Measurements from ENCODE around the gene AJAP1. TPM values are rescaled to one million over a fixed set of nuclear protein-coding genes. Genes with fewer than 3 reads are reported as not detected.
A peak's percentile ranks its signal among the peaks of the same experiment; 100 is the strongest.

AJAP1 gene
- total RNA-seq, 5 donors from 2014 or later (not counting 1 experiment from before 2014, with no cell fraction given), result 0.44 to 4.4 (median 0.61) TPM

DNA sequence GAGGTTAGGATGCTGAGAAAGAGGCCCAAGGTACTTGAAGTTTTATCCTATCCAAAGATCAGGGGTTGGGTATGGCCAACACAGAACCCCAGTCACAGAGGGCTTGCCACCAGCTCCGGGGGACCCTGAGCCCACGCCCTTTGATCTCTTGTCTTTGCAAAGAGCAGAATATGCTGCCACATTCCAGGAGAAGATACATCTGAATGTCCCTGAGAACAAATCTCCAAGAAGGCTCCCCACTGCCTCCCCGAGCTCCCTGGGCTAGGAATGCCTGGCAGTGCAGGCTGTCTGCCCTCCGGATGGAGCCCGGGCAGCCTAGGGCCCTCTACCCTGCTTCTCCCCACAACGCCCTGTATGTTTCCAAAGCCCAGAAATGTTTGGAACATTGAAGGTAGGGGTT is 49.2 kb downstream of the AJAP1 start:
- Histone ChIP-seq H3K9me3 (no peaks in the 10 kb centered on the region), H3K27ac (ENCODE audit: low read length) (no peak overlapping the region), H3K4me3 (ENCODE audit: control insufficient read depth in 1 of 2, extremely low read depth in 1 of 2, low read length in 1 of 2) (no peak overlapping the region), H3K4me1 (ENCODE audit: control insufficient read depth in 1 of 2, extremely low read depth in 1 of 2, insufficient read depth in 2 of 2, low read length in 2 of 2) (no peaks in the 10 kb centered on the region), H3K36me3 (ENCODE audit: control insufficient read depth in 2 of 2, extremely low read depth in 1 of 2, insufficient read depth in 1 of 2, low read length in 1 of 2) (no peaks in the 10 kb centered on the region), H3K27me3 (replicated peaks in 1 of 2; ENCODE audit: control insufficient read depth in 2 of 2, extremely low read depth in 1 of 2, insufficient read depth in 2 of 2, low read length in 1 of 2) (peaks cover 0 to 17% of the 10 kb centered on the region in 2 experiments)
- ChIA-PET POLR2A (no interaction called here), CTCF (no interaction called here)
- Mint-ChIP-seq H3K9me3 (no peaks in the 10 kb centered on the region), H3K27me3 (peaks cover 7 to 9% of the 10 kb centered on the region in 2 donors), H3K36me3 (no peaks in the 10 kb centered on the region), H3K27ac (no peak overlapping the region), H3K4me1 (no peaks in the 10 kb centered on the region), H3K4me3 (no peak overlapping the region)
- ATAC-seq (replicated peaks in 1 of 4) (no peak), DNase-seq (no peak)
- 44% methylated on average over 3 of the region's 6 CpGs for WGBS (ENCODE audit: insufficient coverage)

- H3K27ac Mint-ChIP-seq, result peak overlapping the region in 1 of 2 donors; percentile 70
- no peaks in the 10 kb centered on the region for H3K9me3 Mint-ChIP-seq
- ChIA-PET CTCF (no interaction called here), POLR2A (no interaction called here)
- H3K4me1 ChIP-seq (ENCODE audit: control insufficient read depth in 1 of 2, extremely low read depth in 1 of 2, insufficient read depth in 2 of 2, low read length in 2 of 2), result no peaks in the 10 kb centered on the region
- WGBS (ENCODE audit: insufficient coverage), result no CpG with 5 or more reads among the region's 5 CpGs
- peak overlapping the region in 1 of 3 donors; percentile 31 for H3K4me3 Mint-ChIP-seq
- no peaks in the 10 kb centered on the region for H3K9me3 ChIP-seq
- no peak overlapping the region for H3K27ac ChIP-seq (ENCODE audit: low read length)
- H3K36me3 ChIP-seq (ENCODE audit: control insufficient read depth in 2 of 2, extremely low read depth in 1 of 2, insufficient read depth in 1 of 2, low read length in 1 of 2), result no peaks in the 10 kb centered on the region
- DNase-seq (no peak), ATAC-seq (replicated peaks in 1 of 4) (peak in 2 of 4 experiments; percentile 38 to 79)
- H3K27me3 ChIP-seq (replicated peaks in 1 of 2; ENCODE audit: control insufficient read depth in 2 of 2, extremely low read depth in 1 of 2, insufficient read depth in 2 of 2, low read length in 1 of 2), result peaks cover 0 to 50% of the 10 kb centered on the region in 2 experiments
- peaks cover 2 to 9% (median 4%) of the 10 kb centered on the region in 3 donors for H3K4me1 Mint-ChIP-seq
- H3K36me3 Mint-ChIP-seq, result no peaks in the 10 kb centered on the region
- H3K4me3 ChIP-seq (ENCODE audit: control insufficient read depth in 1 of 2, extremely low read depth in 1 of 2, low read length in 1 of 2), result no peak overlapping the region
- peaks cover 18 to 26% of the 10 kb centered on the region in 2 donors for H3K27me3 Mint-ChIP-seq
These were observed 54.6 kb downstream of the AJAP1 start for GRCh38 chr1:4708840-4709507.

GRCh38 chr1:4709641-4710040 is 55.2 kb downstream of the AJAP1 start:
- H3K4me1 Mint-ChIP-seq, result peaks cover 2 to 9% (median 4%) of the 10 kb centered on the region in 3 donors
- no peak for DNase-seq

DNA sequence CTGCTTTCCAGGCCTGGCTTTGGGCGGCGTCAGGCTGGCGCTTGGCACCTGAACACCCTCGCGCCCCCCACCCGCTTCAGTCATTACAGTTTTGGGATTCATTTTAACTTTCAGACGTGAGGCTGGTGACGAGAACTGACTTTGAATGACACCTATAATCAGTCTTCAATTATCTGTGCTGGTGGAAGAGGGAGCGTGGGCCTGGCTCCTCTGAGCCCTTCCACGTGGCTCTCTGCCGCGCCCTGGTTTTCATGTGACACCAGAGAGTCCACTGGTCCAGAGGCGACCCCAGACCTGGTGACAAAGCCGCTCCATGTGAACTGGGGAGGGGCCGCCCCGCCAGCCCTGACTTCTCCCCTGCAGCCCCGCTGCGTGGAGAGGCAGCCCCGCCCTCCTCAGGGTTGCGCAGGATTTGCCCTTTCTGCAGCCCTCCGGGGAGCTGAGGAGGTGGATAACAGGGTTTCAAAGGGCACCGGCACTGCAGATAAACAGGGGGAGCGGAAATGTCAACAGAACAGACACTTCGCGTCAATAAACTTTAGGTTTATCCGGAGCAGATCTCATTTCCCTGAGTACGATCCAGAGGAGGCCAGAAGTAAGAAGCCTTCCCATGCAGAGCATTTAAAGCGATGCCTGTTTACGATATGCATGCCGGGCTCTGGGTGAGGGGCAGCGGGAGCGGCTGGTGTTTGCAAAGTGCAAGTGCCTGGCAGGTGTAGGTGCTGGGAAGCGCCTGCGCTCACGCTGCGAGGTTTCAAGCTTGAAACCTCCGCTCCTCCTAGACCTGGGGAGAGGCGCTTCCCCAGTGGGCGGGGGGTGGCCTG is 56.4 kb downstream of the AJAP1 start:
- peaks cover 0 to 48% of the 10 kb centered on the region in 2 experiments for H3K27me3 ChIP-seq (replicated peaks in 1 of 2; ENCODE audit: control insufficient read depth in 2 of 2, extremely low read depth in 1 of 2, insufficient read depth in 2 of 2, low read length in 1 of 2)
- peak overlapping the region; percentile 17 to 73 (median 17) for H3K4me3 Mint-ChIP-seq
- H3K27me3 Mint-ChIP-seq, result peaks cover 18 to 24% of the 10 kb centered on the region in 2 donors
- POLR2A ChIA-PET, result no interaction called here
- H3K4me1 ChIP-seq (ENCODE audit: control insufficient read depth in 1 of 2, extremely low read depth in 1 of 2, insufficient read depth in 2 of 2, low read length in 2 of 2), result no peaks in the 10 kb centered on the region
- ATAC-seq (replicated peaks in 1 of 4) (peak in 1 of 4 experiments; percentile 33), DNase-seq (peak in 1 of 35 experiments; percentile 16)
- no peak overlapping the region for H3K27ac ChIP-seq (ENCODE audit: low read length)
- H3K4me1 Mint-ChIP-seq, result peaks cover 2 to 9% (median 4%) of the 10 kb centered on the region in 3 donors
- no peak overlapping the region for H3K4me3 ChIP-seq (ENCODE audit: control insufficient read depth in 1 of 2, extremely low read depth in 1 of 2, low read length in 1 of 2)
- WGBS (ENCODE audit: insufficient coverage), result 25% methylated on average over 34 of the region's 39 CpGs
- H3K36me3 ChIP-seq (ENCODE audit: control insufficient read depth in 2 of 2, extremely low read depth in 1 of 2, insufficient read depth in 1 of 2, low read length in 1 of 2), result no peaks in the 10 kb centered on the region
- no peaks in the 10 kb centered on the region for H3K9me3 ChIP-seq
- CTCF ChIA-PET, result no interaction called here
- H3K36me3 Mint-ChIP-seq, result no peaks in the 10 kb centered on the region
- no peak overlapping the region for H3K27ac Mint-ChIP-seq
- H3K9me3 Mint-ChIP-seq, result peaks cover 0 to 3% (median 2%) of the 10 kb centered on the region in 3 donors

More at GRCh38 chr1:4709641-4710040, 55.2 kb downstream of the AJAP1 start:
- no peak overlapping the region for H3K4me3 ChIP-seq (ENCODE audit: control insufficient read depth in 1 of 2, extremely low read depth in 1 of 2, low read length in 1 of 2)
- H3K27me3 Mint-ChIP-seq, result peaks cover 18 to 26% of the 10 kb centered on the region in 2 donors
- ChIA-PET CTCF (no interaction called here), POLR2A (no interaction called here)
- H3K9me3 Mint-ChIP-seq, result peaks cover 0 to 2% (median 0%) of the 10 kb centered on the region in 3 donors
- H3K4me1 ChIP-seq (ENCODE audit: control insufficient read depth in 1 of 2, extremely low read depth in 1 of 2, insufficient read depth in 2 of 2, low read length in 2 of 2), result no peaks in the 10 kb centered on the region
- H3K4me3 Mint-ChIP-seq, result peak overlapping the region in 1 of 3 donors; percentile 73
- H3K36me3 ChIP-seq (ENCODE audit: control insufficient read depth in 2 of 2, extremely low read depth in 1 of 2, insufficient read depth in 1 of 2, low read length in 1 of 2), result no peaks in the 10 kb centered on the region
- H3K27me3 ChIP-seq (replicated peaks in 1 of 2; ENCODE audit: control insufficient read depth in 2 of 2, extremely low read depth in 1 of 2, insufficient read depth in 2 of 2, low read length in 1 of 2), result peaks cover 0 to 51% of the 10 kb centered on the region in 2 experiments
- H3K27ac ChIP-seq (ENCODE audit: low read length), result no peak overlapping the region
- H3K36me3 Mint-ChIP-seq, result no peaks in the 10 kb centered on the region
- H3K9me3 ChIP-seq, result no peaks in the 10 kb centered on the region
- no peak overlapping the region for H3K27ac Mint-ChIP-seq
- ATAC-seq (replicated peaks in 1 of 4), result no peak
- WGBS (ENCODE audit: insufficient coverage), result 73% methylated on average over 5 of the region's 5 CpGs

DNA sequence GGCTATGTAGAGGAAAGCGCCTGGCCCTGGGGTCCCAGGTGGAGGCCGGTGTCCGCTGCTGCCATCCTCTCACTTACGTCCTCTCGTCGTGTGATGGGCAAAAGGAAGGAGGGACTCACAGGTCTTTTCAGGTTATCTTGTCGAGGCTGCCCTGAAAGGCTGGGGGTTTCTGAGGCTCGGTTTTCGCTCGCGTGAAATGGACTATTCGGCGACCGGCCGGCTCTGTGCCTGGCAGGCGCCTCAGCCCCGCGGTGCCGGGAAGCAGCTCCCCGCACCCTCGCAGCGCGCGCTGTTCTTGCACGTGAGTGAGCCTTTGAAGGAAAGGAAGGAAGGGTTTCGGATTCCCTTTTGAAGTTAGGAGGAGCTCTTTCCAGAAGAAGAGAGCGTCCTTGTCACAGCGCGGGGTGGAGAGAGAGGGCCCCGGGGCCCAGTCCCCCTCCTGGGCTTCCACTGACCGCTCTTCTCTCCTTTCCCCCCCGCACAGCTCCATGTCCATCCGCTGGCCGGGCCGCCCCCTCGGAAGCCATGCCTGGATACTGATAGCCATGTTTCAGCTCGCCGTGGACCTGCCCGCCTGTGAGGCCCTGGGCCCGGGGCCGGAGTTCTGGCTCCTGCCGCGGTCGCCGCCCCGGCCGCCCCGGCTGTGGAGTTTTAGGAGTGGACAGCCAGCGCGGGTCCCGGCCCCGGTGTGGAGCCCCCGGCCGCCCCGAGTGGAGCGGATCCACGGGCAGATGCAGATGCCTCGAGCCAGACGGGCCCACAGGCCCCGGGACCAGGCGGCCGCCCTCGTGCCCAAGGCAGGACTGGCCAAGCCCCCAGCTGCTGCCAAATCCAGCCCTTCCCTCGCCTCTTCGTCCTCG is 57.2 kb downstream of the AJAP1 start:
- H3K4me1 ChIP-seq (ENCODE audit: control insufficient read depth in 1 of 2, extremely low read depth in 1 of 2, insufficient read depth in 2 of 2, low read length in 2 of 2), result no peaks in the 10 kb centered on the region
- ChIA-PET CTCF (no interaction called here), POLR2A (no interaction called here)
- Mint-ChIP-seq H3K36me3 (no peaks in the 10 kb centered on the region), H3K4me3 (peak overlapping the region in 1 of 3 donors; percentile 73), H3K27me3 (peaks cover 18 to 24% of the 10 kb centered on the region in 2 donors), H3K4me1 (peaks cover 2 to 9% (median 4%) of the 10 kb centered on the region in 3 donors), H3K27ac (no peak overlapping the region), H3K9me3 (peaks cover 2 to 8% (median 5%) of the 10 kb centered on the region in 3 donors)
- DNase-seq (no peak), ATAC-seq (replicated peaks in 1 of 4) (no peak)
- peaks cover 0 to 41% of the 10 kb centered on the region in 2 experiments for H3K27me3 ChIP-seq (replicated peaks in 1 of 2; ENCODE audit: control insufficient read depth in 2 of 2, extremely low read depth in 1 of 2, insufficient read depth in 2 of 2, low read length in 1 of 2)
- no peaks in the 10 kb centered on the region for H3K36me3 ChIP-seq (ENCODE audit: control insufficient read depth in 2 of 2, extremely low read depth in 1 of 2, insufficient read depth in 1 of 2, low read length in 1 of 2)
- no peaks in the 10 kb centered on the region for H3K9me3 ChIP-seq
- no peak overlapping the region for H3K4me3 ChIP-seq (ENCODE audit: control insufficient read depth in 1 of 2, extremely low read depth in 1 of 2, low read length in 1 of 2)
- no peak overlapping the region for H3K27ac ChIP-seq (ENCODE audit: low read length)
- 55% methylated on average over 59 of the region's 66 CpGs for WGBS (ENCODE audit: insufficient coverage)

DNA sequence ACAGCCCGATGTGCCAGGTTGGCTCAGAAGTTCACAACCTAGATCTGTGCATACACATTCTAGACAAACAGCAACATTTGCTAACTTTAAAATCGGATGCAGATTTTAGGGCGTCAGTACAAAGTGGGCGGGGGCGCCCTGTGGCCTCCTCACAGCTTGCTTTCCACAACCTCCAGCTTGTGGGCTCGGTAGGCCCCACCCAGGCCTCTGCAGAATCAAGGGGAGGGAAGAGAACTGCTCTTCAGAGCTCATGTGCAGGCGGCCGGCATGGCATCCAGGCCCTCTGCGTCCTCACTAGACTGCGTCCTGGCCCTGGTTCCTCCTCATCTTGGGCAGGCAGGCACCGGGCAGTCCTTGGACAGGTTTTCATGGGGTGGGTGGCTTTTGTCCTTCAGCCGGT is 59.3 kb downstream of the AJAP1 start:
- H3K9me3 Mint-ChIP-seq, result peaks cover 2 to 8% (median 5%) of the 10 kb centered on the region in 3 donors
- H3K4me1 ChIP-seq (ENCODE audit: control insufficient read depth in 1 of 2, extremely low read depth in 1 of 2, insufficient read depth in 2 of 2, low read length in 2 of 2), result no peaks in the 10 kb centered on the region
- H3K4me1 Mint-ChIP-seq, result peaks cover 2 to 9% (median 4%) of the 10 kb centered on the region in 3 donors
- CTCF ChIA-PET, result no interaction called here
- peak in 1 of 4 experiments; percentile 56 for ATAC-seq (replicated peaks in 1 of 4)
- no peaks in the 10 kb centered on the region for H3K36me3 ChIP-seq (ENCODE audit: control insufficient read depth in 2 of 2, extremely low read depth in 1 of 2, insufficient read depth in 1 of 2, low read length in 1 of 2)
- no peak overlapping the region for H3K27ac Mint-ChIP-seq
- DNase-seq, result peak in 2 of 35 experiments; percentile 17 to 19
- WGBS (ENCODE audit: insufficient coverage), result 82% methylated on average over 10 of the region's 12 CpGs
- H3K9me3 ChIP-seq, result no peaks in the 10 kb centered on the region
- POLR2A ChIA-PET, result no interaction called here
- H3K27me3 ChIP-seq (replicated peaks in 1 of 2; ENCODE audit: control insufficient read depth in 2 of 2, extremely low read depth in 1 of 2, insufficient read depth in 2 of 2, low read length in 1 of 2), result peaks cover 0 to 34% of the 10 kb centered on the region in 2 experiments
- H3K36me3 Mint-ChIP-seq, result no peaks in the 10 kb centered on the region
- no peak overlapping the region for H3K27ac ChIP-seq (ENCODE audit: low read length)
- no peak overlapping the region for H3K4me3 ChIP-seq (ENCODE audit: control insufficient read depth in 1 of 2, extremely low read depth in 1 of 2, low read length in 1 of 2)
- peaks cover 11 to 22% of the 10 kb centered on the region in 2 donors for H3K27me3 Mint-ChIP-seq
- peak overlapping the region in 1 of 3 donors; percentile 58 for H3K4me3 Mint-ChIP-seq

Measured in T-cell (primary cell).